ENCODE measurements around the gene TSPAN32.
"Not testable (repeated sequence)": the region's sequence is repeated elsewhere in the genome, so short reads cannot be mapped to it uniquely, and the experiment has no call there.

Gene TSPAN32

GRCh38 chr11:2317354-2318050, 15.7 kb downstream of the TSPAN32 start:
- no peak for DNase-seq

- DNase-seq: no peak
These were observed 16.3 kb downstream of the TSPAN32 start for GRCh38 chr11:2318123-2318522.

- no peak for DNase-seq
These were observed 16.9 kb downstream of the TSPAN32 start for GRCh38 chr11:2318707-2319106.

GRCh38 chr11:2319791-2320472, 18.1 kb downstream of the TSPAN32 start:
- no peak for DNase-seq

GRCh38 chr11:2320568-2321310, 18.9 kb downstream of the TSPAN32 start:
- DNase-seq: no peak

- DNase-seq: no peak
These were observed 19.5 kb downstream of the TSPAN32 start for GRCh38 chr11:2321311-2321683.

GRCh38 chr11:2325123-2325522, 23.3 kb downstream of the TSPAN32 start:
- DNase-seq: no peak

GRCh38 chr11:2325719-2326118, 23.9 kb downstream of the TSPAN32 start:
- no peak for DNase-seq

GRCh38 chr11:2327032-2327431, 25.2 kb downstream of the TSPAN32 start:
- DNase-seq: no peak

GRCh38 chr11:2328021-2328420, 26.2 kb downstream of the TSPAN32 start:
- no peak for DNase-seq

- DNase-seq: no peak
These were observed 27.0 kb downstream of the TSPAN32 start for GRCh38 chr11:2328656-2329354.

- no peak for DNase-seq
These were observed 27.7 kb downstream of the TSPAN32 start for GRCh38 chr11:2329551-2329950.

- DNase-seq: no peak
These were observed 28.9 kb downstream of the TSPAN32 start for GRCh38 chr11:2330696-2331095.

- DNase-seq: no peak
These were observed 29.6 kb downstream of the TSPAN32 start for GRCh38 chr11:2331404-2331803.

GRCh38 chr11:2332569-2332968, 30.8 kb downstream of the TSPAN32 start:
- not testable (repeated sequence) for DNase-seq

GRCh38 chr11:2333486-2334205, 31.8 kb downstream of the TSPAN32 start:
- DNase-seq: not testable (repeated sequence)

GRCh38 chr11:2335286-2335685, 33.5 kb downstream of the TSPAN32 start:
- DNase-seq: not testable (repeated sequence)

GRCh38 chr11:2338760-2339159, 36.9 kb downstream of the TSPAN32 start:
- not testable (repeated sequence) for DNase-seq

GRCh38 chr11:2342557-2342956, 40.7 kb downstream of the TSPAN32 start:
- no peak for DNase-seq

GRCh38 chr11:2342981-2343380, 41.2 kb downstream of the TSPAN32 start:
- DNase-seq: no peak

- DNase-seq: no peak
These were observed 41.7 kb downstream of the TSPAN32 start for GRCh38 chr11:2343502-2343901.

GRCh38 chr11:2345050-2345449, 43.2 kb downstream of the TSPAN32 start:
- no peak for DNase-seq

- DNase-seq: no peak
These were observed 44.2 kb downstream of the TSPAN32 start for GRCh38 chr11:2346014-2346413.
